ENCODE measurements around the gene GABBR2.

Gene GABBR2

GRCh38 chr9:98302938-98303632, 405.6 kb downstream of the GABBR2 start:
- H3K4me3 ChIP-seq (ENCODE audit: low read depth, low read length), result no peak overlapping the region
- DNase-seq (ENCODE audit: low read depth), result no peak
- in situ Hi-C loops (cut with HindIII; ENCODE audit: low sequenced_read_pairs), result no loop called here
- no peak for TF ChIP-seq CTCF (IDR thresholded peaks at IDR 0.05; ENCODE audit: low read depth, low read length, missing control alignments)

- DNase-seq (ENCODE audit: low read depth), result no peak
- no peak overlapping the region for H3K4me3 ChIP-seq (ENCODE audit: low read depth, low read length)
- TF ChIP-seq CTCF (IDR thresholded peaks at IDR 0.05; ENCODE audit: low read depth, low read length, missing control alignments), result no peak
- in situ Hi-C loops (cut with HindIII; ENCODE audit: low sequenced_read_pairs), result no loop called here
Observed at GRCh38 chr9:98302150-98302549, 406.6 kb downstream of the GABBR2 start.

- no peak overlapping the region for H3K4me3 ChIP-seq (ENCODE audit: low read depth, low read length)
- DNase-seq (ENCODE audit: low read depth), result no peak
- TF ChIP-seq CTCF (IDR thresholded peaks at IDR 0.05; ENCODE audit: low read depth, low read length, missing control alignments), result no peak
- in situ Hi-C loops (cut with HindIII; ENCODE audit: low sequenced_read_pairs), result no loop called here
Observed at GRCh38 chr9:98300611-98301010, 408.1 kb downstream of the GABBR2 start.

- no peak for DNase-seq (ENCODE audit: low read depth)
- in situ Hi-C loops (cut with HindIII; ENCODE audit: low sequenced_read_pairs), result no loop called here
- TF ChIP-seq CTCF (IDR thresholded peaks at IDR 0.05; ENCODE audit: low read depth, low read length, missing control alignments), result no peak
- no peak overlapping the region for H3K4me3 ChIP-seq (ENCODE audit: low read depth, low read length)
Observed at GRCh38 chr9:98298476-98298875, 410.3 kb downstream of the GABBR2 start.

GRCh38 chr9:98295824-98296223, 412.9 kb downstream of the GABBR2 start:
- TF ChIP-seq CTCF (IDR thresholded peaks at IDR 0.05; ENCODE audit: low read depth, low read length, missing control alignments), result no peak
- DNase-seq (ENCODE audit: low read depth), result no peak
- in situ Hi-C loops (cut with HindIII; ENCODE audit: low sequenced_read_pairs), result no loop called here
- H3K4me3 ChIP-seq (ENCODE audit: low read depth, low read length), result no peak overlapping the region

GRCh38 chr9:98291820-98292219, 416.9 kb downstream of the GABBR2 start:
- no peak for DNase-seq (ENCODE audit: low read depth)
- H3K4me3 ChIP-seq (ENCODE audit: low read depth, low read length), result no peak overlapping the region
- in situ Hi-C loops (cut with HindIII; ENCODE audit: low sequenced_read_pairs), result no loop called here
- TF ChIP-seq CTCF (IDR thresholded peaks at IDR 0.05; ENCODE audit: low read depth, low read length, missing control alignments), result no peak
